Measurements from ENCODE around the gene FGF6.

The FGF6 gene

GRCh38 chr12:4432878-4433744, 12.5 kb downstream of the FGF6 start:
- DNase-seq (ENCODE audit: low read depth): no peak
- no peak overlapping the region for H3K4me3 ChIP-seq (replicated peaks; ENCODE audit: low read depth, low read length)
- TF ChIP-seq CTCF (IDR thresholded peaks at IDR 0.05; ENCODE audit: low read length, missing control alignments): no peak

DNA sequence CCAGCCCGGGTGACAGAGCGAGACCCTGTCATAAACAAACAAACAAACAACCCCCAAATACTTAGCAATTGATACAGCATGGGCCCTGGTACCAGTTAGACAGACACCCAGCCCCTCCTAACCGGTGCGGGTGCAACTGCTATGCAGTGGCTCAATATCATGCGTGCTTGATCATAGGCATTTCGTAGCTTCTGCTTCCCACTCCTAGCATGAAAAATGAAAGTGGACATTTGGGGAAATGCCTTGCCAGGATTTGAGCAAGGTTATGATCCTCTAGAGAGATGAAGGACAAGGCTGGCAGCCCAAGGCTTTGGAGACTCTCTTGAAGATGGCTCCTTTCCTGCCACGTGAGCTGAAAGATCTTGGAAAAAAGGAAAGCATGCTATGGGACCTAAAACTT, 13.7 kb downstream of the FGF6 start:
- TF ChIP-seq CTCF (IDR thresholded peaks at IDR 0.05; ENCODE audit: low read length, missing control alignments): no peak
- no peak for DNase-seq (ENCODE audit: low read depth)
- no peak overlapping the region for H3K4me3 ChIP-seq (replicated peaks; ENCODE audit: low read depth, low read length)

DNA sequence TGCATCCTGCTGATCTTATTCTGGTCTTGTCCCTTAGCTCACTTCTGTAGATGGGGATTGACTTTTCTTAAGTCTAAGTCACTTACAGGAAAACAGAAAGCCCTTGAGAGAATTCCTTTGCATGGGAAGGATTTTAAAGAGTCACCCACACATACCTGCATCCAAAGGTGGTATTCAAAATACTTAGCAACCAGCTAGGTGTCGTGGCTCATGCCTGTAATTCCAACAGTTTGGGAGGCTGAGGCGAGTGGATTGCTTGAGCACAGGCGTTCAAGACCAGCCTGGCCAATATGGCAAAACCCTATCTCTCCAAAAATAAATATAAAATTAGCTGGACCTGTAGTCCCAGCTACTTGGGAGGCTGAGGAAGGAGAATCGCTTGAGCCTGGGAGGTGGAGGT, 14.2 kb downstream of the FGF6 start:
- no peak overlapping the region for H3K4me3 ChIP-seq (replicated peaks; ENCODE audit: low read depth, low read length)
- DNase-seq (ENCODE audit: low read depth): no peak
- TF ChIP-seq CTCF (IDR thresholded peaks at IDR 0.05; ENCODE audit: low read length, missing control alignments): no peak

GRCh38 chr12:4424422-4424821, 21.2 kb downstream of the FGF6 start:
- no peak overlapping the region for H3K4me3 ChIP-seq (replicated peaks; ENCODE audit: low read depth, low read length)

DNA sequence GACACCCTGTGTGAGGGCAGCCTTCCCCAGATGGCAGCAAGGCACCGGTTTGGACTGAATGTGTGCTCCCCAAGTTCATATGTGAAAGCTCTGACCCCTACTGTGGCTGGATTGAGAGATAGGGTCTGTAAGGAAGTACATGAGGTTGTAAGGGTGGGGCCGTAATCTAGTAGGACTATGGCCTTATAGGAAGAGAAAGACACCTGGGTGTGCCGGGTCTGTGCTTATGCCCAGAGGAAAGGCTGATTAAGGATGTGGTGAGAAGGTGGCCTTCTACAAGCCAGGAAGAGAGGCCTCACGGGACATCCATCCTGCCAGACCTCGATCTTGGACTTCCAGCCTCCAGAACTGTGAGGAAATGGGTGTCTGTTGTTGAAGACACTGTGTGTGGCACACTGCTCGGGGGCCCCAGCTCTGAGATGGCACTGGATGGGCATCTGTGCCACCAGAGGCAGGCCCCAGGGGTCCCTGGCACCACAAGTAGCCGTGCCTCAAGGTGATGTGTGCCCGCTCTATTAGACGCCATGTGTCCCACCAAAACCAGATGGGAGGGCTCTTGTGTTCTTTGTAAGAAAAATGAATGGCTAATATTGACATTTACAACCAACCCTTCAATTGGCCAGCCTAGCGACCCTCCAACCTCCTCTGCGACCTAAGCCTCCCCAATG, 22.0 kb downstream of the FGF6 start:
- TF ChIP-seq CTCF (IDR thresholded peaks at IDR 0.05; ENCODE audit: low read length, missing control alignments): no peak
- no peak overlapping the region for H3K4me3 ChIP-seq (replicated peaks; ENCODE audit: low read depth, low read length)
- DNase-seq (ENCODE audit: low read depth): no peak

More at GRCh38 chr12:4424422-4424821, 21.2 kb downstream of the FGF6 start:
- no peak for DNase-seq (ENCODE audit: low read depth)
- no peak for TF ChIP-seq CTCF (IDR thresholded peaks at IDR 0.05; ENCODE audit: low read length, missing control alignments)

- DNase-seq (ENCODE audit: low read depth): no peak
- no peak overlapping the region for H3K4me3 ChIP-seq (replicated peaks; ENCODE audit: low read depth, low read length)
- no peak for TF ChIP-seq CTCF (IDR thresholded peaks at IDR 0.05; ENCODE audit: low read length, missing control alignments)
These were observed 22.6 kb downstream of the FGF6 start for GRCh38 chr12:4422985-4423384.
